Esophagus squamous epithelium (tissue), 4 donors: ENCODE measurements around the gene MFN2.

Source experiments
- POLR2A ChIP-seq, 4 donors: fragments of 450-650 bp; IDR thresholded peaks; one replicate each; pipeline ENCODE4 v1.6.1; 2017; ENCODE audit warnings: antibody characterized with exemption in 4 of 4, mild to moderate bottlenecking in 4 of 4, moderate library complexity in 3 of 4
- TF ChIP-seq, protein P1 (sequence below), 6 experiments: fragments of 450-650 bp in 4 of 6; fragments of 200-600 bp in 2 of 6; sonication (generic) in 2 of 6; IDR thresholded peaks; one replicate each; pipeline ENCODE4 v1.5.1; 2016 to 2019; ENCODE audit warnings: antibody characterized with exemption in 6 of 6, mild to moderate bottlenecking in 4 of 6, moderate library complexity in 4 of 6

- TF ChIP-seq, protein P1, sequence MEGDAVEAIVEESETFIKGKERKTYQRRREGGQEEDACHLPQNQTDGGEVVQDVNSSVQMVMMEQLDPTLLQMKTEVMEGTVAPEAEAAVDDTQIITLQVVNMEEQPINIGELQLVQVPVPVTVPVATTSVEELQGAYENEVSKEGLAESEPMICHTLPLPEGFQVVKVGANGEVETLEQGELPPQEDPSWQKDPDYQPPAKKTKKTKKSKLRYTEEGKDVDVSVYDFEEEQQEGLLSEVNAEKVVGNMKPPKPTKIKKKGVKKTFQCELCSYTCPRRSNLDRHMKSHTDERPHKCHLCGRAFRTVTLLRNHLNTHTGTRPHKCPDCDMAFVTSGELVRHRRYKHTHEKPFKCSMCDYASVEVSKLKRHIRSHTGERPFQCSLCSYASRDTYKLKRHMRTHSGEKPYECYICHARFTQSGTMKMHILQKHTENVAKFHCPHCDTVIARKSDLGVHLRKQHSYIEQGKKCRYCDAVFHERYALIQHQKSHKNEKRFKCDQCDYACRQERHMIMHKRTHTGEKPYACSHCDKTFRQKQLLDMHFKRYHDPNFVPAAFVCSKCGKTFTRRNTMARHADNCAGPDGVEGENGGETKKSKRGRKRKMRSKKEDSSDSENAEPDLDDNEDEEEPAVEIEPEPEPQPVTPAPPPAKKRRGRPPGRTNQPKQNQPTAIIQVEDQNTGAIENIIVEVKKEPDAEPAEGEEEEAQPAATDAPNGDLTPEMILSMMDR (IDR thresholded peaks at IDR 0.05): no peak
- no peak for TF ChIP-seq POLR2A (IDR thresholded peaks at IDR 0.05)
Measured at GRCh38 chr1:12060500-12060899, 80.3 kb downstream of the MFN2 start.
